Activated naive CD8-positive, alpha-beta T cell (primary cell): ENCODE data around the gene PREB.

Experiments used
- H3K27ac Mint-ChIP-seq: one replicate; pipeline ENCODE4 v1.8.0; 2021; ENCODE audit warnings: mixed read lengths
- H3K27me3 Mint-ChIP-seq: one replicate; pipeline ENCODE4 v1.8.0; 2021; ENCODE audit warnings: mixed read lengths
- H3K36me3 Mint-ChIP-seq: one replicate; pipeline ENCODE4 v1.8.0; 2021; ENCODE audit warnings: mixed read lengths
- H3K4me1 Mint-ChIP-seq: one replicate; pipeline ENCODE4 v1.8.0; 2021; ENCODE audit warnings: low read depth, mixed read lengths
- H3K4me3 Mint-ChIP-seq: one replicate; pipeline ENCODE4 v1.8.0; 2021; ENCODE audit warnings: mild to moderate bottlenecking, mixed read lengths
- H3K9me3 Mint-ChIP-seq: one replicate; pipeline ENCODE4 v1.8.0; 2021; ENCODE audit warnings: low read depth, mixed read lengths

PREB gene

DNA sequence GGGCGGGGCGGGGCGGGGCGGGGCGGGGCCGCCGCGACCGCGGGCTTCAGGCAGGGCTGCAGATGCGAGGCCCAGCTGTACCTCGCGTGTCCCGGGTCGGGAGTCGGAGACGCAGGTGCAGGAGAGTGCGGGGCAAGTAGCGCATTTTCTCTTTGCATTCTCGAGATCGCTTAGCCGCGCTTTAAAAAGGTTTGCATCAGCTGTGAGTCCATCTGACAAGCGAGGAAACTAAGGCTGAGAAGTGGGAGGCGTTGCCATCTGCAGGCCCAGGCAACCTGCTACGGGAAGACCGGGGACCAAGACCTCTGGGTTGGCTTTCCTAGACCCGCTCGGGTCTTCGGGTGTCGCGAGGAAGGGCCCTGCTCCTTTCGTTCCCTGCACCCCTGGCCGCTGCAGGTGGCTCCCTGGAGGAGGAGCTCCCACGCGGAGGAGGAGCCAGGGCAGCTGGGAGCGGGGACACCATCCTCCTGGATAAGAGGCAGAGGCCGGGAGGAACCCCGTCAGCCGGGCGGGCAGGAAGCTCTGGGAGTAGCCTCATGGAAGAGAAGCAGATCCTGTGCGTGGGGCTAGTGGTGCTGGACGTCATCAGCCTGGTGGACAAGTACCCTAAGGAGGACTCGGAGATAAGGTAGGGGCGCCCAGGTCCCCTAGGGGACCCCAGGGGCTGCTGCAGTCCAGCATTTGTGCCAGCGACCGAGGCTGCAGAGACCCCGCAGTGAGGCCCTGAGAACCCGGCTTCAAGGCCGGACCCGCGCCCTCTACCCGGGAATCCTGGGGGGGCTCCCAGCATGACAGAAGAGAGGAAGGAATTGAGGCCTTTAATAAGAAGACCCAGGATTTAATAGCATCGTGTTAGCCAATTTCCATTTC lies 47.5 kb downstream of the PREB start, which contains the start of gene KHK:
KHK (plus strand) TSS at position 49 of the 870 bp plus-strand sequence; CDS start at position 537, 488 bp downstream.
- peaks cover 24% of the 10 kb centered on the region for H3K4me1 Mint-ChIP-seq

DNA sequence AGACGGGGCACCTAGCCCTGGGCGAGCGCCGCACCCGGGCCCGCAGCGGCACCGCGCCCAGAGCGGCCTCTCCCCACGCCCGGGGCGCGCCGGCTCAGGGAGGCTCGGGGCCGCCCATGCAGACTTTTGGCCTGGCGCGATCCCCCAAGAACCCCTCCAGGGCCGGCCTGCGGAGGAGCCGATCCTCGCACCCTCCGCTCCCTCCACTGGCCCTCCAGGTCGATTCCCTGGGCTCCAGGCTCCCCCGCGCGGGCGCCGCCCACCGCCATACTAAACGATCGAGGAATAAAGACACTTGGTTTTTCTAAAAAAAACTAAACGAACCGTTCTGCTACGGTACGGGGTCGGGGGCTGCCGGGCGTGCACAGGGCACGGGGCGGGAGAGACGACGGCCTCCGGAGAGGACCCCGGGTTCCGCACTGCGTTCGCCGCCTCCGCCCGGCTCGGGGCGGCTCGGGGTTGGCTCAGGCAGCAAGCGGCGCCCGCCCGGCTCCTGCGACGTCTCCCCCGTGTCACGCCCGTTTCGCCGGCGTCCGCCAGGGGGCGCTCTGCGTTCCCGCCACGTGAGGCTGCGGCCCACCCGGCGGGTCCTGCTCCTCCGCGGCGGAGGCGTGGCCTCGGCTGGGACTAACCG lies 48.2 kb downstream of the PREB start:
- no peaks in the 10 kb centered on the region for H3K9me3 Mint-ChIP-seq
- H3K27ac Mint-ChIP-seq, result peak overlapping the region; percentile 66
- no peaks in the 10 kb centered on the region for H3K27me3 Mint-ChIP-seq
- H3K36me3 Mint-ChIP-seq, result no peaks in the 10 kb centered on the region
- peaks cover 28% of the 10 kb centered on the region for H3K4me1 Mint-ChIP-seq
- peak overlapping the region; percentile 82 for H3K4me3 Mint-ChIP-seq

More for the DNA sequence above, 47.5 kb downstream of the PREB start, which contains the start of gene KHK:
- no peaks in the 10 kb centered on the region for H3K36me3 Mint-ChIP-seq
- no peaks in the 10 kb centered on the region for H3K27me3 Mint-ChIP-seq
- peak within 1 kb of the TSS; percentile 89 for H3K4me3 Mint-ChIP-seq
- H3K27ac Mint-ChIP-seq, result peak within 1 kb of the TSS; percentile 66
- no peaks in the 10 kb centered on the region for H3K9me3 Mint-ChIP-seq

DNA sequence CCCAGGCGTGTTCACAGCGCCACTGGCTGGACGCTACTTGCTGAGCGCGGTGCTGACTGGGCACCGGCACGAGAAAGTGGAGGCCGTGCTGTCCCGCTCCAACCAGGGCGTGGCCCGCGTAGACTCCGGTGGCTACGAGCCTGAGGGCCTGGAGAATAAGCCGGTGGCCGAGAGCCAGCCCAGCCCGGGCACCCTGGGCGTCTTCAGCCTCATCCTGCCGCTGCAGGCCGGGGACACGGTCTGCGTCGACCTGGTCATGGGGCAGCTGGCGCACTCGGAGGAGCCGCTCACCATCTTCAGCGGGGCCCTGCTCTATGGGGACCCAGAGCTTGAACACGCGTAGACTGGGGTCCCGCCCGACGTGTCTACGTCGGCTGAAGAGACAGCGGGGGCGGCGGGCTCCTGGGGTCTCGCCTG lies 48.8 kb downstream of the PREB start:
- Mint-ChIP-seq H3K36me3 (no peaks in the 10 kb centered on the region), H3K4me1 (peaks cover 33% of the 10 kb centered on the region), H3K27ac (peak overlapping the region; percentile 66), H3K9me3 (no peaks in the 10 kb centered on the region), H3K27me3 (no peaks in the 10 kb centered on the region), H3K4me3 (peak overlapping the region; percentile 82)

DNA sequence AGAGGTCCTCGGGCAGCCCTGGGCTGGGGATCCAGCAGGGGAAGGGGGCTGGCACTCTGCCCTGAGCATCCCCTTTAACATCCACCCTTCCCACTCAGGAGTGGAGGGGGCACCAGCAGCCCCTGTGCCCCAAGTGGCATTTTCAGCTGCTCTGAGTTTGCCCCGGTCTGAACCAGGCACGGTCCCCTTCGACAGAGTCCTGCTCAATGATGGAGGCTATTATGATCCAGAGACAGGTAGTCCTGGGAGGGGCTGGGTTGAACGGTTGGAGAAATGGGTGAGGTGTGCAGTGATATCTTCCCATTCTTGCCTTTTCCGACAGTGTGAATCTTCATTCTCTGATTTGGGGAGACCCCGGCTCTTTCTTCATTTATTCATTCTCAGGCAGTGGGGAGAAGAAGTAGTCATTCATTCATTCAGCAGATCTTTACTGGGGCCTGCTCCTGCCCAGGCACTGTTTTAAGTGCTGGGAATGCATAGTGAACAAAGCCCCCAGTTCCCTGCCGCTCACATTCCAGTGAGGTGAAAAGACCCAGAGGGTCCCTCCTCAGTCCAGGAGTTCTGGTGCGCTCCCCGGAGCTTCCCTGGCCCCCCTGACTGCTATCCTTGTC lies 49.3 kb downstream of the PREB start:
- no peaks in the 10 kb centered on the region for H3K36me3 Mint-ChIP-seq

DNA sequence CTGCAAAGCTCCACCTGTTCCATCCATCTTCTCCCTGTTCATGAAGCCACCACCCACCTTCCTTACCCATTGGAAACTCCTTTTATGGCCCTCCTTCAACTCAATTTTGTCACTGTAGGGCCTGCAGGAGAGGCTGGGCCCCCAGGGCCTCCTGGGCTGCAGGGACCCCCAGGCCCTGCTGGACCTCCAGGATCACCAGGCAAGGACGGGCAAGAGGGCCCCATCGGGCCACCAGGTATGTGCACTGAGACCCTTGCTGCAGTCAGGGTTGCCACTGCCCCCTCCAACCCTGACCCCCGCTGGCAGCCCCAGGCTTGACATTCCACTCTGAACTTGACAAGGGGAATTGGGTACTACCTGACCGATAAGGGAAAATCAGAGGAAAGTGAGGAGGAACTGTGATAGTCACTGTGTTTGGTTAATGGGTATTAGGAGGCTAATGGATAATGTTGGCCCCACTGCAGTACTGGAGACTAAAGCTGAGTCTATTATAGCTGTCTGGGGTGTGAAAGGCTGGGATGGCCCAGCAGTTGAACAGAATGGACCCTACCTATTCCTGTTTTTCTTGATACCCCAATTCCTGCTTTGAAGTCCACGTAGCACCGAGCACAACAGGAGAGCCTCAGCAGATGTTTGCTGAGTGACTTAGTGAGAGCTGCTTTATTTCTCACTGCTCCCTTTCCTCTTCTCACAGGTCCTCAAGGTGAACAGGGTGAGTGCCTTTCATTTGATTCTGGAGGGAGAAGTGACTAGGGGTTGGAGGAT lies 50.0 kb downstream of the PREB start:
- Mint-ChIP-seq H3K27ac (no peak overlapping the region), H3K27me3 (no peaks in the 10 kb centered on the region), H3K9me3 (no peaks in the 10 kb centered on the region), H3K4me3 (peak overlapping the region; percentile 82), H3K4me1 (peaks cover 33% of the 10 kb centered on the region), H3K36me3 (no peaks in the 10 kb centered on the region)

More for the DNA sequence above, 49.3 kb downstream of the PREB start:
- peak overlapping the region; percentile 66 for H3K27ac Mint-ChIP-seq
- no peaks in the 10 kb centered on the region for H3K27me3 Mint-ChIP-seq
- peaks cover 35% of the 10 kb centered on the region for H3K4me1 Mint-ChIP-seq
- H3K9me3 Mint-ChIP-seq, result no peaks in the 10 kb centered on the region
- peak overlapping the region; percentile 82 for H3K4me3 Mint-ChIP-seq

DNA sequence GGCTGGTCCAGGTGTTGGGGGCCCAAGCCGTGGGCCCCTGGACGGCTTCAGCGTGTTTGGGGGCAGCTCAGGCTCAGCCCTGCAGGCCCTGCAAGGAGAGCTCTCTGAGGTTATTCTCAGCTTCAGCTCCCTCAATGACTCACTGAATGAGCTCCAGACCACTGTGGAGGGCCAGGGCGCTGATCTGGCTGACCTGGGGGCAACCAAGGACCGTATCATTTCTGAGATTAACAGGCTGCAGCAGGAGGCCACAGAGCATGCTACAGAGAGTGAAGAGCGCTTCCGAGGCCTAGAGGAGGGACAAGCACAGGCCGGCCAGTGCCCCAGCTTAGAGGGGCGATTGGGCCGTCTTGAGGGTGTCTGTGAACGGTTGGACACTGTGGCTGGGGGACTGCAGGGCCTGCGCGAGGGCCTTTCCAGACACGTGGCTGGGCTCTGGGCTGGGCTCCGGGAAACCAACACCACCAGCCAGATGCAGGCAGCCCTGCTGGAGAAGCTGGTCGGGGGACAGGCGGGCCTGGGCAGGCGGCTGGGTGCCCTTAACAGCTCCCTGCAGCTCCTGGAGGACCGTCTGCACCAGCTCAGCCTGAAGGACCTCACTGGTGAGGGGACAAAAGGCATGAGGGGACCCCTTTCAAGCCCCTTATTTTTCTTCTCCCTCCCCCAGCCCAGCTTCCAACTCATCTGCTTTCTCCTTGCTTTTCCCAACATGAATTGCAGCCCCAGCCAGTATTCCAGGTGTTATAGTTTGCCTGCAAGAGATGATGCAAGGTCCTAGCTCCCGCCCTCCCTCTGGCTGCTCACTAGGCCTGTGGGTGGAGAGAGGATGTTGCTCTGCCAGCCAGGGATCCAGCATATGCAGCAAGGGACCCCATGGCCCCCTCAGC lies 50.8 kb downstream of the PREB start:
- Mint-ChIP-seq H3K4me1 (peaks cover 31% of the 10 kb centered on the region), H3K27me3 (no peaks in the 10 kb centered on the region), H3K4me3 (no peak overlapping the region), H3K36me3 (no peaks in the 10 kb centered on the region), H3K9me3 (no peaks in the 10 kb centered on the region), H3K27ac (no peak overlapping the region)

DNA sequence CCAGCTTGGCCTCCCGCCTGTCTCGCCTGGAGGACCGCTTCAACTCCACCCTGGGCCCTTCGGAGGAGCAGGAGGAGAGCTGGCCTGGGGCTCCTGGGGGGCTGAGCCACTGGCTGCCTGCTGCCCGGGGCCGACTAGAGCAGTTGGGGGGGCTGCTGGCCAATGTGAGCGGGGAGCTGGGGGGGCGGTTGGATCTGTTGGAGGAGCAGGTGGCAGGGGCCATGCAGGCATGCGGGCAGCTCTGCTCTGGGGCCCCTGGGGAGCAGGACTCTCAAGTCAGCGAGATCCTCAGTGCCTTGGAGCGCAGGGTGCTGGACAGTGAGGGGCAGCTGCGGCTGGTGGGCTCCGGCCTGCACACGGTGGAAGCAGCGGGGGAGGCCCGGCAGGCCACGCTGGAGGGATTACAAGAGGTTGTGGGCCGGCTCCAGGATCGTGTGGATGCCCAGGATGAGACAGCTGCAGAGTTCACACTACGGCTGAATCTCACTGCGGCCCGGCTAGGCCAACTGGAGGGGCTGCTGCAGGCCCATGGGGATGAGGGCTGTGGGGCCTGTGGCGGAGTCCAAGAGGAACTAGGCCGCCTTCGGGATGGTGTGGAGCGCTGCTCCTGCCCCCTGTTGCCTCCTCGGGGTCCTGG lies 51.5 kb downstream of the PREB start:
- H3K4me3 Mint-ChIP-seq, result no peak overlapping the region
- H3K27ac Mint-ChIP-seq, result no peak overlapping the region
- no peaks in the 10 kb centered on the region for H3K27me3 Mint-ChIP-seq
- no peaks in the 10 kb centered on the region for H3K36me3 Mint-ChIP-seq
- no peaks in the 10 kb centered on the region for H3K9me3 Mint-ChIP-seq
- H3K4me1 Mint-ChIP-seq, result peaks cover 29% of the 10 kb centered on the region

DNA sequence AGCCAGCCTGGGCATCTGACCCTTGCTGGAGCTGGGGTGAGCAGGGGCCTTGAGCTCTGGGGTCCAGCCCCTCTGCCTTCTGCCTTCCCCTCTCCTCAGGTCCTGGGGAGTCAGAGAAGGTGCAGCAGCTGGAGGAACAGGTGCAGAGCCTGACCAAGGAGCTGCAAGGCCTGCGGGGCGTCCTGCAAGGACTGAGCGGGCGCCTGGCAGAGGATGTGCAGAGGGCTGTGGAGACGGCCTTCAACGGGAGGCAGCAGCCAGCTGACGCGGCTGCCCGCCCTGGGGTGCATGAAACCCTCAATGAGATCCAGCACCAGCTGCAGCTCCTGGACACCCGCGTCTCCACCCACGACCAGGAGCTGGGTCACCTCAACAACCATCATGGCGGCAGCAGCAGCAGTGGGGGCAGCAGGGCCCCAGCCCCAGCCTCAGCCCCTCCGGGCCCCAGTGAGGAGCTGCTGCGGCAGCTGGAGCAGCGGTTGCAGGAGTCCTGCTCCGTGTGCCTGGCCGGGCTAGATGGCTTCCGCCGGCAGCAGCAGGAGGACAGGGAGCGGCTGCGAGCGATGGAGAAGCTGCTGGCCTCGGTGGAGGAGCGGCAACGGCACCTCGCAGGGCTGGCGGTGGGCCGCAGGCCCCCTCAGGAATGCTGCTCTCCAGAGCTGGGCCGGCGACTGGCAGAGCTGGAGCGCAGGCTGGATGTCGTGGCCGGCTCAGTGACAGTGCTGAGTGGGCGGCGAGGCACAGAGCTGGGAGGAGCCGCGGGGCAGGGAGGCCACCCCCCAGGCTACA lies 52.3 kb downstream of the PREB start:
- peaks cover 23% of the 10 kb centered on the region for H3K4me1 Mint-ChIP-seq
- no peaks in the 10 kb centered on the region for H3K36me3 Mint-ChIP-seq
- H3K27ac Mint-ChIP-seq, result no peak overlapping the region
- H3K27me3 Mint-ChIP-seq, result no peaks in the 10 kb centered on the region
- peak overlapping the region; percentile 88 for H3K4me3 Mint-ChIP-seq
- no peaks in the 10 kb centered on the region for H3K9me3 Mint-ChIP-seq
